Measurements from ENCODE around the gene KIR3DL1.

DNA sequence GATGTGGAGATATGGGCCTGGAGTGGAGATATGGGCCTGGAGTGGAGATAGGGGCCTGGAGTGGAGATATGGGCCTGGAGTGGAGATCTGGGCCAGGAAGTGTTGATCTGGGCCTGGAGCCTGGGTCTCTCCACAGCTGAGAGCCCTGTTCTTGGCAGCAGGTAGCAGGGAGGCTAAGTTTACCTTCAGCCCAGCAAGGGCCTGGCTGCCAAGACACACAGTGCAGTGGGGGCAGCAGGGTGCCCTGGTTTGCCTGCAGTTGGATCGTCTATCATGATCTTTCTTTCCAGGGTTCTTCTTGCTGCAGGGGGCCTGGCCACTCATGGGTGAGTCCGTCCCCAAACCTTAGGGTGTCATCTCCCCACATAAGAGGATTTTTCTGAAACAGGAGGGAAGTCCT is 34.7 kb downstream of the KIR3DL1 start:
- no peak for TF ChIP-seq POLR2A (IDR thresholded peaks at IDR 0.05; ENCODE audit: low read length)
- TF ChIP-seq GATA1 (IDR thresholded peaks at IDR 0.05; ENCODE audit: low read depth, low read length), result no peak
